A549 (cell line): Measurements from ENCODE around the gene GSK3B. TPM values are rescaled to one million over a fixed set of nuclear protein-coding genes. Genes with fewer than 3 reads are reported as not detected.

ENCODE experiments used
- ATAC-seq, 2 experiments: fragments of 200-7000 bp in 1 of 2; fragments of >200 bp in 1 of 2; cut with Nextera tagmentation in 1 of 2; cut with Tn5 transposase in 1 of 2; 3 replicates each; pipeline versions ENCODE4 v1.8.0 to v1.9.1; 2018 to 2020; ENCODE audit warnings: mild to moderate bottlenecking in 1 of 2, moderate library complexity in 1 of 2
- CTCF ChIA-PET: fragments of 300-600 bp; sonication (Branson Sonifier 250); formaldehyde crosslinking; extraction: SDS; loops from one replicate; lab custom pipeline; 2021; ENCODE audit warnings: antibody characterized with exemption, inconsistent platforms; lab: Yijun Ruan, JAX
- POLR2A ChIA-PET: fragments of 350-600 bp; formaldehyde crosslinking; extraction: SDS; loops from one replicate; lab custom pipeline; 2021; ENCODE audit warnings: antibody characterized with exemption, inconsistent platforms; lab: Yijun Ruan, JAX
- DNase-seq, 2 experiments: peaks; one replicate each; pipeline versions ENCODE4 v3.0.0 to v3.0.0-alpha.2; 2011 to 2016; ENCODE audit warnings: low read depth in 1 of 2, low spot score in 1 of 2
- FAIRE-seq: peaks from 2 replicates; lab custom pipeline; 2011; peaks lifted over from hg19 to GRCh38; lab: Jason Lieb, UNC
- H3K27ac ChIP-seq, 2 experiments: fragments of >200 bp; sonication (Bioruptor Twin); formaldehyde crosslinking; 3 replicates each; pipeline ENCODE4 v1.5.1; 2016 to 2017
- H3K4me1 ChIP-seq: fragments of >200 bp; sonication (Bioruptor Twin); formaldehyde crosslinking; 3 replicates; pipeline ENCODE4 v1.6.1; 2016
- H3K4me2 ChIP-seq: fragments of >200 bp; sonication (Bioruptor Twin); formaldehyde crosslinking; 3 replicates; pipeline ENCODE4 v1.6.1; 2016
- H3K4me3 ChIP-seq: fragments of >200 bp; sonication (Bioruptor Twin); formaldehyde crosslinking; 3 replicates; pipeline ENCODE4 v1.5.1; 2016
- H3K9me3 ChIP-seq: fragments of >200 bp; sonication (Bioruptor Twin); formaldehyde crosslinking; 3 replicates; pipeline ENCODE4 v1.6.1; 2016
- CBX8 ChIP-seq: fragments of 200-600 bp; sonication (generic); IDR thresholded peaks from 2 replicates; pipeline ENCODE4 v1.6.1; 2016
- CEBPB ChIP-seq, 2 experiments: fragments of >200 bp in 1 of 2; sonication (Bioruptor Twin) in 1 of 2; formaldehyde crosslinking in 1 of 2; IDR thresholded peaks; 2 replicates each; pipeline ENCODE4 v1.6.1; 2012 to 2016
- CHD2 ChIP-seq: fragments of 150-350 bp; IDR thresholded peaks from 2 replicates; pipeline ENCODE4 v1.6.1; 2014; ENCODE audit warnings: low read length; ENCODE audit not compliant: partially characterized antibody
- CHD4 ChIP-seq: fragments of 200-600 bp; sonication (generic); IDR thresholded peaks from 2 replicates; pipeline ENCODE4 v1.6.1; 2016; ENCODE audit warnings: antibody characterized with exemption, mild to moderate bottlenecking, borderline replicate concordance
- EP300 ChIP-seq, 2 experiments: fragments of >200 bp; sonication (Bioruptor Twin); formaldehyde crosslinking; IDR thresholded peaks; 2 replicates in 1 of 2; 3 replicates in 1 of 2; pipeline ENCODE4 v1.6.1; 2016 to 2017
- ESRRA ChIP-seq: fragments of 150-350 bp; IDR thresholded peaks from 2 replicates; pipeline ENCODE4 v1.6.1; 2014; ENCODE audit warnings: mild to moderate bottlenecking, low read length, borderline replicate concordance
- FOSB ChIP-seq: fragments of 250-450 bp; sonication (Bioruptor Pico); IDR thresholded peaks from 2 replicates; pipeline ENCODE4 v1.5.0; 2020; ENCODE audit warnings: mild to moderate bottlenecking, moderate library complexity
- GATA3 ChIP-seq: IDR thresholded peaks from 2 replicates; pipeline ENCODE4 v1.6.1; 2012; ENCODE audit warnings: borderline replicate concordance
- HDAC2 ChIP-seq: fragments of 200-600 bp; sonication (generic); IDR thresholded peaks from 2 replicates; pipeline ENCODE4 v1.6.1; 2016
- HOXB5 ChIP-seq: fragments of 250-450 bp; sonication (Bioruptor Pico); IDR thresholded peaks from 2 replicates; pipeline ENCODE4 v1.5.0; 2020; ENCODE audit warnings: mild to moderate bottlenecking, moderate library complexity
- KDM5A ChIP-seq: fragments of 200-600 bp; sonication (generic); IDR thresholded peaks from 2 replicates; pipeline ENCODE4 v1.6.1; 2016; ENCODE audit warnings: antibody characterized with exemption, mild to moderate bottlenecking
- NFE2L2 ChIP-seq: fragments of 150-350 bp; conservative IDR thresholded peaks from 2 replicates; pipeline ENCODE4 v1.6.1; 2014; ENCODE audit warnings: low read length
- PHF8 ChIP-seq: fragments of 200-600 bp; sonication (generic); IDR thresholded peaks from 2 replicates; pipeline ENCODE4 v1.6.1; 2016; ENCODE audit warnings: low read depth, mild to moderate bottlenecking, antibody characterized with exemption, moderate library complexity, borderline replicate concordance
- POLR2A ChIP-seq: IDR thresholded peaks from 2 replicates; pipeline ENCODE4 v1.6.1; 2012; ENCODE audit warnings: mild to moderate bottlenecking, low read length
- RARB ChIP-seq: fragments of 250-450 bp; sonication (Bioruptor Pico); IDR thresholded peaks from 2 replicates; pipeline ENCODE4 v1.8.0; 2021; ENCODE audit warnings: mild to moderate bottlenecking, moderate library complexity
- SMC3 ChIP-seq: fragments of >200 bp; sonication (Bioruptor Twin); formaldehyde crosslinking; IDR thresholded peaks from 3 replicates; pipeline ENCODE4 v1.6.1; 2018; ENCODE audit warnings: inconsistent platforms
- TFCP2L1 ChIP-seq: fragments of 250-450 bp; sonication (Bioruptor Pico); IDR thresholded peaks from 2 replicates; pipeline ENCODE4 v1.5.0; 2021; ENCODE audit warnings: mild to moderate bottlenecking
- TP53 ChIP-seq: fragments of 250-450 bp; sonication (Bioruptor Pico); IDR thresholded peaks from 2 replicates; pipeline ENCODE4 v1.5.0; 2021; ENCODE audit warnings: mild to moderate bottlenecking, moderate library complexity
- ZFP36 ChIP-seq: fragments of 450-650 bp; IDR thresholded peaks from 2 replicates; pipeline ENCODE4 v1.6.1; 2014; ENCODE audit warnings: borderline replicate concordance; ENCODE audit not compliant: partially characterized antibody
- ZNF302 ChIP-seq: fragments of 250-450 bp; sonication (Bioruptor Pico); IDR thresholded peaks from 2 replicates; pipeline ENCODE4 v1.9.0; 2021; ENCODE audit warnings: inconsistent platforms, mild to moderate bottlenecking, moderate library complexity
- WGBS: methylation state at CpG from one replicate; pipeline ENCODE4 v1.1.6; 2017; ENCODE audit errors: missing lambda C conversion rate; 5-methylcytosine and 5-hydroxymethylcytosine counted together
- polyA plus RNA-seq, 4 experiments: library from polyadenylated mRNA; depleted of rRNA in 3 of 4; stranded (reverse); fragments of >200 nt; fragmentation: RNase III in 1 of 4; extraction: RNeasy Plus Mini Kit Qiagen cat#74134 plus additional on column Dnase treatment in 1 of 4; gene quantifications; 2 replicates in 3 of 4; 3 replicates in 1 of 4; pipeline ENCODE4 v1.2.3, GENCODE V29; 2011 to 2017
- TF ChIP-seq, protein P1 (sequence below): fragments of 200-600 bp; sonication (generic); IDR thresholded peaks from 2 replicates; pipeline ENCODE4 v1.6.1; 2016; ENCODE audit warnings: antibody characterized with exemption, mild to moderate bottlenecking, moderate library complexity
- TF ChIP-seq, protein P2 (sequence below): IDR thresholded peaks from 2 replicates; pipeline ENCODE4 v1.6.1; 2012
- TF ChIP-seq, protein P3 (sequence below): fragments of 250-450 bp; sonication (Bioruptor Pico); IDR thresholded peaks from 2 replicates; pipeline ENCODE4 v1.5.0; 2021; ENCODE audit warnings: mild to moderate bottlenecking, moderate library complexity, borderline replicate concordance

Gene GSK3B
- polyA plus RNA-seq, 2 of the 4 experiments (the other 2 are of a cell fraction), result 30.0 to 49.8 TPM

DNA sequence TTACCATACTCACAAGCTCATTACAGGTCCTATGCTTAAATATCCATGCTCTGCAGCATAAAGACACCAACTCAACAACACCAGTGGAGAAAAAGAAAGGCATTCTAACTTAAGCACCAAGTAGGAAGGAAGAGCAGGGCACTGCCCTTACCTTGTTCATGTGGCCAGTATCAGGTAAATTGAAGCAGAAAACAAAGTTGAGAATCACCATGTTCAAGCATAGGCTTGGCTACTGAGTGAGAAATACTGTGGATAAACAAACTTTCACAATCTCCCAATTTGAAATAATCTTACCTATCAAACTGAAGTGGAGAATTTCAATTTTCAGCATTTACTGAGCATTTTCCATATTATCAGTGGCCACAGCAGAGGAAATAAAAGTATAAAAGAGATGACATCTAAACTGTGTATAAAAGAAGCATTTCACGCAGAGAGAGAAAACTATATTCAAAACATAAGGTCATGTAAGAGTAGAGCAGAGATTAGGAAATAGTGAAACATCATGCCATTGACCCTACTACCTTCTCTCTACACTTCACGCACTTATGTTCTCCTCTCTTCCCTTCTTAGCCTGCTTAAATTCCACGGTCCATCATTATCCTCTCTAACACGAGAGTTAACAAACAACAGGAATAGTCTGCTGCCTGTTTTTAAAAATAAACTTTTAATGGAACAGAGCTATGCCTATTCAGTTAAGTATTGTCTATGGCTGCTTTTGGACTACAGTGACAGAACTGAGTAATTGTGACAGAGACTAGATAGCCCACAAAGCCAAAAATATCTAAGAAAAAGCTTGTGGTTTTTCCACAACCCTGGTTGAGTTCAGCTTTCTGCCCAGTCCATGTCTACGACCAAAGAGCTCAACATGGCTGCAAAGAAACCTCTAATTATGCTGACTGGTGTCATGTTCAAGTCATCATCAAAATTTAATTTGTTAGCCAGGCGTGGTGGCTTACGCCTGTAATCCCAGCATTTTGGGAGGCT, 169.8 kb downstream of the GSK3B start:
- H3K9me3 ChIP-seq, result 0 out of 3 replicates have a peak, but pooled peaks cover 6% of the 10 kb centered on the region
- FAIRE-seq (no peak), ATAC-seq (no peak), DNase-seq (no peak)
- 92% methylated on average over 7 of the region's 7 CpGs for WGBS
- H3K27ac ChIP-seq, result no peak overlapping the region
- H3K4me3 ChIP-seq, result no peak overlapping the region
- POLR2A ChIA-PET, result no interaction called here
- no peaks in the 10 kb centered on the region for H3K4me1 ChIP-seq
- H3K4me2 ChIP-seq, result no peak overlapping the region
- TF ChIP-seq GATA3 (no peak), ZFP36 (no peak), POLR2A (no peak), TFCP2L1 (no peak), EP300 (IDR thresholded peaks at IDR 0.05) (no peak), TP53 (CRISPR knock-in tag) (no peak), CHD4 (no peak), SMC3 (no peak)
- TF ChIP-seq, all 56 proteins: peak for 0
- CTCF ChIA-PET, result interaction anchor here (0.6 to 0.7 kb wide), 2 partner anchors 31 to 142 kb away, joined by 3 read pairs; no protein-coding TSS in a partner anchor

DNA sequence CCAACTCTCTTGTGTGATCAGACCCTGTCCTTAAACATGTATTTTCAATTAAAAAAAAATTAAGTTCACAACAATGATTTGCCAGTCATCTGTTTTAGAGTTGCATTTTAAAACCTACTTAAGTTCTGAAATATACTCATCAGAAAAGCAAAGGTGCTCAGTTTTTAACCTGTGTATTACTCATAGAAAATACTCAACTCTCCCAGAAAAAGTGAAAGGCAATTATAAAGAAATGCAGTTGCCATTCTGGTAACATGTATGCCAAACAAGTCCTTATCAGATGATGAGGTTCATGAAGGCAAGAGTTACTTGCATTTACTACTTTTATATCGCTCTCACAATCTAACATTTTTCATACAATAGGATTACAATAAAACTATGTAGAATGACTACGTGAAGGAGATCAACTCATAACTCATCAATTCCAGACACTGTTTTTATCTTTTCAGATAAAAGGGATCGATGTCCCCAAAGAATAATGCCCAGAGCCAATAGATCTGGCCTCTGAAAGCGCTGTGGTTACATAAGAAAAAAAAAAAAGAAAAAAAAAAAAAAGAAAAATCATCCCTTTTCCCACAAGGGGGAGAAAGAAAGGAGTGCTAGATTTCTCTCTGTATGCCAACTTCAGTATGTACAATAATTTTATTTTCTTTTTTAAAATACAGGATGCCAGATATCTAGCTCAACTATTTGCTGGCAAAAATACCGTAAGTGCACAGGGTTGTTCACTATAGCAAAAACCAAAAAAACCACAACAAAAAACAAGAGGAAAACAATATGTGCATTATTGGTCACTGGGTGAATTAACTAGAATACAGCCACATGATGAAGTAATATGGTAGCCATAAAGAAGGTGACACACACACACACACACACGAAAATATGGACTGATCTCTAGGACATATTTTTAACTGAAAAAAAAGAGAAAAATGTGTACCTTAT, 175.0 kb downstream of the GSK3B start:
- H3K4me2 ChIP-seq, result no peak overlapping the region
- 93% methylated on average over 6 of the region's 6 CpGs for WGBS
- DNase-seq (no peak), FAIRE-seq (no peak), ATAC-seq (no peak)
- H3K4me1 ChIP-seq, result 0 out of 3 replicates have a peak, but pooled peaks cover 4% of the 10 kb centered on the region
- ChIA-PET CTCF (interaction anchor here (0.9 to 1.3 kb wide), 2 partner anchors 27 to 182 kb away, joined by 3 to 5 read pairs; no protein-coding TSS in a partner anchor), POLR2A (no interaction called here)
- no peak overlapping the region for H3K27ac ChIP-seq
- H3K9me3 ChIP-seq, result 0 out of 3 replicates have a peak, but pooled peaks cover 6% of the 10 kb centered on the region
- TF ChIP-seq PHF8, result no peak
- no peak overlapping the region for H3K4me3 ChIP-seq

DNA sequence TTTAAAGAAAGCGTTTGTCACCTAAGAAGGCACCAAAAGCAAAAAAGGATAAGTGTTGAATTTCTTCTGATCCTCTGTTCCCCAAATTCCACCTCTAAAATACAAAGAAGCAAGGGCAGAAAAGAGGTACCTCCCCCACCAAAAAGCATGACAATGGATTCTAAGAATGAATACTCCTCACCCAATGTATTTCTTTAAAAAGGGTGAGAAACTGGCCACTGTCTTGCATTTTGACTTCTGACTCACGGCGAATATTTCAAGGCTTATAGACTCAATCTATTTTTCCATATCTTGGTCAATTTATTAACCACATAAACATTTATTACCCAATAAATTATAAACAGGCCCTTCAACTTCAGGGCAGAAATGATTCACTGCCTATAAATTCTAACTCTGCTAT, 181.2 kb downstream of the GSK3B start:
- CTCF ChIA-PET, result interaction anchor here (0.6 kb wide), 1 partner anchor 656 kb away, joined by 3 read pairs; no protein-coding TSS in a partner anchor
- DNase-seq (no peak), ATAC-seq (no peak), FAIRE-seq (no peak)
- Histone ChIP-seq H3K4me2 (no peak overlapping the region), H3K9me3 (no peaks in the 10 kb centered on the region), H3K27ac (no peak overlapping the region), H3K4me3 (no peak overlapping the region), H3K4me1 (0 out of 3 replicates have a peak, but pooled peaks cover 4% of the 10 kb centered on the region)
- POLR2A ChIA-PET, result no interaction called here
- 90% methylated on average over 3 of the region's 3 CpGs for WGBS
- TF ChIP-seq HDAC2 (no peak), FOSB (CRISPR knock-in tag) (no peak), TFCP2L1 (no peak), ZNF302 (CRISPR knock-in tag) (no peak), ESRRA (no peak), CBX8 (no peak), KDM5A (no peak), CEBPB (IDR thresholded peaks at IDR 0.05) (no peak), CHD2 (no peak), HOXB5 (CRISPR knock-in tag) (no peak), RARB (no peak), NFE2L2 (no peak), CHD4 (no peak)
- TF ChIP-seq, protein P1, sequence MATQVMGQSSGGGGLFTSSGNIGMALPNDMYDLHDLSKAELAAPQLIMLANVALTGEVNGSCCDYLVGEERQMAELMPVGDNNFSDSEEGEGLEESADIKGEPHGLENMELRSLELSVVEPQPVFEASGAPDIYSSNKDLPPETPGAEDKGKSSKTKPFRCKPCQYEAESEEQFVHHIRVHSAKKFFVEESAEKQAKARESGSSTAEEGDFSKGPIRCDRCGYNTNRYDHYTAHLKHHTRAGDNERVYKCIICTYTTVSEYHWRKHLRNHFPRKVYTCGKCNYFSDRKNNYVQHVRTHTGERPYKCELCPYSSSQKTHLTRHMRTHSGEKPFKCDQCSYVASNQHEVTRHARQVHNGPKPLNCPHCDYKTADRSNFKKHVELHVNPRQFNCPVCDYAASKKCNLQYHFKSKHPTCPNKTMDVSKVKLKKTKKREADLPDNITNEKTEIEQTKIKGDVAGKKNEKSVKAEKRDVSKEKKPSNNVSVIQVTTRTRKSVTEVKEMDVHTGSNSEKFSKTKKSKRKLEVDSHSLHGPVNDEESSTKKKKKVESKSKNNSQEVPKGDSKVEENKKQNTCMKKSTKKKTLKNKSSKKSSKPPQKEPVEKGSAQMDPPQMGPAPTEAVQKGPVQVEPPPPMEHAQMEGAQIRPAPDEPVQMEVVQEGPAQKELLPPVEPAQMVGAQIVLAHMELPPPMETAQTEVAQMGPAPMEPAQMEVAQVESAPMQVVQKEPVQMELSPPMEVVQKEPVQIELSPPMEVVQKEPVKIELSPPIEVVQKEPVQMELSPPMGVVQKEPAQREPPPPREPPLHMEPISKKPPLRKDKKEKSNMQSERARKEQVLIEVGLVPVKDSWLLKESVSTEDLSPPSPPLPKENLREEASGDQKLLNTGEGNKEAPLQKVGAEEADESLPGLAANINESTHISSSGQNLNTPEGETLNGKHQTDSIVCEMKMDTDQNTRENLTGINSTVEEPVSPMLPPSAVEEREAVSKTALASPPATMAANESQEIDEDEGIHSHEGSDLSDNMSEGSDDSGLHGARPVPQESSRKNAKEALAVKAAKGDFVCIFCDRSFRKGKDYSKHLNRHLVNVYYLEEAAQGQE, result no peak
- TF ChIP-seq, protein P2, sequence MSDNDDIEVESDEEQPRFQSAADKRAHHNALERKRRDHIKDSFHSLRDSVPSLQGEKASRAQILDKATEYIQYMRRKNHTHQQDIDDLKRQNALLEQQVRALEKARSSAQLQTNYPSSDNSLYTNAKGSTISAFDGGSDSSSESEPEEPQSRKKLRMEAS, result no peak
- TF ChIP-seq, protein P3, sequence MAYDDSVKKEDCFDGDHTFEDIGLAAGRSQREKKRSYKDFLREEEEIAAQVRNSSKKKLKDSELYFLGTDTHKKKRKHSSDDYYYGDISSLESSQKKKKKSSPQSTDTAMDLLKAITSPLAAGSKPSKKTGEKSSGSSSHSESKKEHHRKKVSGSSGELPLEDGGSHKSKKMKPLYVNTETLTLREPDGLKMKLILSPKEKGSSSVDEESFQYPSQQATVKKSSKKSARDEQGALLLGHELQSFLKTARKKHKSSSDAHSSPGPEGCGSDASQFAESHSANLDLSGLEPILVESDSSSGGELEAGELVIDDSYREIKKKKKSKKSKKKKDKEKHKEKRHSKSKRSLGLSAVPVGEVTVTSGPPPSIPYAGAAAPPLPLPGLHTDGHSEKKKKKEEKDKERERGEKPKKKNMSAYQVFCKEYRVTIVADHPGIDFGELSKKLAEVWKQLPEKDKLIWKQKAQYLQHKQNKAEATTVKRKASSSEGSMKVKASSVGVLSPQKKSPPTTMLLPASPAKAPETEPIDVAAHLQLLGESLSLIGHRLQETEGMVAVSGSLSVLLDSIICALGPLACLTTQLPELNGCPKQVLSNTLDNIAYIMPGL, result no peak
